ENCODE measurements around the gene POU2F1. TPM values are rescaled to one million over a fixed set of nuclear protein-coding genes. Genes with fewer than 3 reads are reported as not detected.

The POU2F1 gene
- total RNA-seq, 2 experiments from 2014 or later, result 12.7 to 14.0 TPM

GRCh38 chr1:167440776-167441175 lies 220.1 kb downstream of the POU2F1 start:
- ChIA-PET CTCF (interaction anchor here (1.4 kb wide), 1 partner anchor 93 kb away, joined by 5 read pairs; no protein-coding TSS in a partner anchor), POLR2A (no interaction called here)

GRCh38 chr1:167441222-167441621 lies 220.5 kb downstream of the POU2F1 start:
- ChIA-PET POLR2A (no interaction called here), CTCF (interaction anchor here (1.4 kb wide), 1 partner anchor 92 kb away, joined by 5 read pairs; no protein-coding TSS in a partner anchor)

GRCh38 chr1:167442142-167442848 lies 221.6 kb downstream of the POU2F1 start:
- ChIA-PET POLR2A (no interaction called here), CTCF (interaction anchor here (0.7 to 2.4 kb wide), 4 partner anchors 21 to 93 kb away, joined by 3 to 8 read pairs (median 4); no protein-coding TSS in a partner anchor)

GRCh38 chr1:167442854-167443565 lies 222.3 kb downstream of the POU2F1 start:
- POLR2A ChIA-PET, result no interaction called here

GRCh38 chr1:167443757-167444156 lies 223.1 kb downstream of the POU2F1 start:
- CTCF ChIA-PET, result interaction anchor here (1.4 to 2.4 kb wide), 3 partner anchors 62 to 91 kb away, joined by 3 to 8 read pairs (median 5); no protein-coding TSS in a partner anchor
- POLR2A ChIA-PET, result interaction anchor here (0.7 kb wide), 1 partner anchor 13 kb away, joined by 3 read pairs; no protein-coding TSS in a partner anchor

More at GRCh38 chr1:167442854-167443565, 222.3 kb downstream of the POU2F1 start:
- CTCF ChIA-PET, result interaction anchor here (0.7 to 2.4 kb wide), 4 partner anchors 22 to 92 kb away, joined by 3 to 8 read pairs (median 4); no protein-coding TSS in a partner anchor

- CTCF ChIA-PET, result interaction anchor here (0.7 to 2.0 kb wide), 10 partner anchors 8 to 608 kb away, joined by 3 to 10 read pairs (median 4); partner anchors contain the start of genes CD247 and POGK
Observed at GRCh38 chr1:167446966-167447365, 226.3 kb downstream of the POU2F1 start.

GRCh38 chr1:167447521-167448136 lies 226.9 kb downstream of the POU2F1 start:
- CTCF ChIA-PET, result interaction anchor here (0.7 to 2.0 kb wide), 9 partner anchors 9 to 72 kb away, joined by 3 to 10 read pairs (median 4); partner anchors contain the start of gene CD247
- POLR2A ChIA-PET, result interaction anchor here (0.7 to 2.7 kb wide), 8 partner anchors 8 to 274 kb away, joined by 4 to 17 read pairs (median 6); partner anchors contain the start of genes CD247, MPZL1 and POU2F1

More at GRCh38 chr1:167446966-167447365, 226.3 kb downstream of the POU2F1 start:
- POLR2A ChIA-PET, result interaction anchor here (1.2 to 2.7 kb wide), 7 partner anchors 9 to 227 kb away, joined by 4 to 17 read pairs (median 6); partner anchors contain the start of genes CD247 and POU2F1

- ChIA-PET POLR2A (interaction anchor here (0.7 to 1.1 kb wide), 5 partner anchors 61 to 230 kb away, joined by 3 to 9 read pairs (median 5); partner anchors contain the start of gene POU2F1), CTCF (interaction anchor here (0.7 to 0.9 kb wide), 2 partner anchors 33 to 140 kb away, joined by 3 to 5 read pairs; no protein-coding TSS in a partner anchor)
Observed at GRCh38 chr1:167450843-167451242, 230.2 kb downstream of the POU2F1 start.

GRCh38 chr1:167452483-167452882 lies 231.8 kb downstream of the POU2F1 start:
- ChIA-PET POLR2A (no interaction called here), CTCF (no interaction called here)

- ChIA-PET POLR2A (no interaction called here), CTCF (no interaction called here)
Observed at GRCh38 chr1:167453123-167453522, 232.4 kb downstream of the POU2F1 start.

- CTCF ChIA-PET, result interaction anchor here (0.8 to 3.9 kb wide), 6 partner anchors 11 to 483 kb away, joined by 3 to 18 read pairs (median 4); partner anchors contain the start of gene CD247
- POLR2A ChIA-PET, result interaction anchor here (0.8 to 2.9 kb wide), 5 partner anchors 7 to 234 kb away, joined by 3 to 23 read pairs (median 11); partner anchors contain the start of genes CD247 and POU2F1
Observed at GRCh38 chr1:167454304-167454893, 233.7 kb downstream of the POU2F1 start.

- CTCF ChIA-PET, result interaction anchor here (0.8 to 3.9 kb wide), 8 partner anchors 10 to 482 kb away, joined by 3 to 18 read pairs (median 4); partner anchors contain the start of gene CD247
- POLR2A ChIA-PET, result interaction anchor here (0.6 to 2.9 kb wide), 8 partner anchors 8 to 362 kb away, joined by 3 to 23 read pairs (median 4); partner anchors contain the start of genes CD247, CREG1 and POU2F1
Observed at GRCh38 chr1:167454894-167455785, 234.5 kb downstream of the POU2F1 start.

GRCh38 chr1:167455786-167456446 lies 235.2 kb downstream of the POU2F1 start:
- CTCF ChIA-PET, result interaction anchor here (0.8 to 3.9 kb wide), 8 partner anchors 8 to 84 kb away, joined by 3 to 18 read pairs (median 5); partner anchors contain the start of gene CD247
- POLR2A ChIA-PET, result interaction anchor here (0.7 to 2.9 kb wide), 10 partner anchors 8 to 363 kb away, joined by 3 to 23 read pairs (median 4); partner anchors contain the start of genes CD247 and CREG1

- POLR2A ChIA-PET, result interaction anchor here (0.7 to 2.9 kb wide), 10 partner anchors 9 to 364 kb away, joined by 3 to 23 read pairs (median 4); partner anchors contain the start of genes CD247 and CREG1
- CTCF ChIA-PET, result interaction anchor here (0.8 to 3.9 kb wide), 8 partner anchors 9 to 84 kb away, joined by 3 to 18 read pairs (median 6); partner anchors contain the start of gene CD247
Observed at GRCh38 chr1:167456524-167456923, 235.8 kb downstream of the POU2F1 start.

GRCh38 chr1:167456926-167457325 lies 236.2 kb downstream of the POU2F1 start:
- POLR2A ChIA-PET, result interaction anchor here (1.0 to 2.9 kb wide), 4 partner anchors 9 to 45 kb away, joined by 3 to 13 read pairs (median 3); no protein-coding TSS in a partner anchor
- CTCF ChIA-PET, result interaction anchor here (1.2 to 3.9 kb wide), 6 partner anchors 16 to 77 kb away, joined by 3 to 18 read pairs (median 6); partner anchors contain the start of gene CD247

Measured in activated CD8-positive, alpha-beta memory T cell treated with anti-CD3 and anti-CD28 coated beads for 36 hours (primary cell).